Epithelial cell of esophagus (primary cell): ENCODE results near the gene DARS1.

Experiments
- DNase-seq: peaks from one replicate; pipeline ENCODE4 v3.0.0; 2010; ENCODE audit warnings: low read depth
- H3K4me3 ChIP-seq: 2 replicates; pipeline ENCODE4 v1.5.1; 2011; ENCODE audit warnings: mild to moderate bottlenecking, low read length, control low read depth
- CTCF ChIP-seq: IDR thresholded peaks from 2 replicates; pipeline ENCODE4 v1.5.1; 2011; ENCODE audit warnings: low read depth, mild to moderate bottlenecking, low read length, control low read depth, inconsistent platforms; ENCODE audit not compliant: insufficient read depth; ENCODE audit errors: missing control alignments

Gene DARS1

GRCh38 chr2:136022396-136023146 is 37.1 kb upstream of the DARS1 start:
- H3K4me3 ChIP-seq = no peak overlapping the region
- DNase-seq = no peak
- no peak for TF ChIP-seq CTCF

- DNase-seq = no peak
- TF ChIP-seq CTCF = no peak
- H3K4me3 ChIP-seq = no peak overlapping the region
Measured at GRCh38 chr2:136021976-136022375, 36.5 kb upstream of the DARS1 start.

GRCh38 chr2:136021406-136021805 is 36.0 kb upstream of the DARS1 start:
- DNase-seq = no peak
- TF ChIP-seq CTCF = no peak
- no peak overlapping the region for H3K4me3 ChIP-seq

- no peak for DNase-seq
- no peak for TF ChIP-seq CTCF
- H3K4me3 ChIP-seq = no peak overlapping the region
Measured at GRCh38 chr2:136020831-136021230, 35.4 kb upstream of the DARS1 start.

GRCh38 chr2:136019825-136020224 is 34.4 kb upstream of the DARS1 start:
- H3K4me3 ChIP-seq = no peak overlapping the region
- no peak for DNase-seq
- no peak for TF ChIP-seq CTCF

- no peak overlapping the region for H3K4me3 ChIP-seq
- no peak for TF ChIP-seq CTCF
- DNase-seq = no peak
Measured at GRCh38 chr2:136019306-136019705, 33.9 kb upstream of the DARS1 start.

- H3K4me3 ChIP-seq = no peak overlapping the region
- DNase-seq = no peak
- TF ChIP-seq CTCF = no peak
Measured at GRCh38 chr2:136017786-136018185, 32.4 kb upstream of the DARS1 start.
